Upper lobe of left lung (tissue), 4 donors: ENCODE data around the gene FADS2.

Experiments
- CTCF ChIP-seq, 6 experiments: fragments of 450-650 bp in 4 of 6; fragments of 200-600 bp in 2 of 6; sonication (generic) in 2 of 6; IDR thresholded peaks; one replicate each; pipeline ENCODE4 v1.5.1; 2016 to 2019; ENCODE audit warnings: antibody characterized with exemption in 6 of 6
- EP300 ChIP-seq, 4 donors: sonication (generic); formaldehyde crosslinking; IDR thresholded peaks; one replicate each; pipeline ENCODE4 v1.5.1; 2017; ENCODE audit warnings: antibody characterized with exemption in 4 of 4, control low read depth in 2 of 4
- POLR2AphosphoS5 ChIP-seq, 2 donors: sonication (generic); formaldehyde crosslinking; IDR thresholded peaks; one replicate each; pipeline ENCODE4 v1.5.1; 2017; ENCODE audit warnings: antibody characterized with exemption in 2 of 2

- TF ChIP-seq CTCF (IDR thresholded peaks at IDR 0.05) (no peak), EP300 (IDR thresholded peaks at IDR 0.05) (no peak), POLR2AphosphoS5 (IDR thresholded peaks at IDR 0.05) (no peak)
Measured at GRCh38 chr11:61863548-61864081, 35.5 kb downstream of the FADS2 start.
